Sigmoid colon (tissue), 4 donors: Measurements from ENCODE around the gene DYRK1A.

Experiments
- EP300 ChIP-seq, 4 donors: sonication (generic); formaldehyde crosslinking; IDR thresholded peaks; one replicate each; pipeline ENCODE4 v1.6.1; 2017; ENCODE audit warnings: antibody characterized with exemption in 4 of 4
- POLR2A ChIP-seq, 2 donors: fragments of 450-650 bp; IDR thresholded peaks; one replicate each; pipeline ENCODE4 v1.6.1; 2016; ENCODE audit warnings: antibody characterized with exemption in 2 of 2, mild to moderate bottlenecking in 2 of 2, moderate library complexity in 2 of 2

DNA sequence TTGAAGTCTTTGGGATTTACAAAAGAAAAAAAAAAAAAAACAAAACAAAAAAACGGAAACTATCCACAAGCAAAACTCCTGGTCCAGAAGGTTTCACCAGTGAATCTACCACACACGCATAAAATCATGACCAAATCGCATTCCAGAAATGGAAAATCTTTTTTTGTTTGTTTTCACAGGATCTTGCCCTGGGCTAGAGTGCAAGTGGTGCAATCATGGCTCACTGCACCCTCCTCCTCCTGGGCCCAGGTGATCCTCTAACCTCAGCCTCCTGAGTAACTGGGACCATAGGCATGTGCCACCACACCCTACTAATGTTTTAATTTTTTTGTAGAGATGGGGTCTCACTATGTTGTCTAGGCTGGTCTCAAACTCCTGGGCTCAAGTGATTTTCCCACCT lies 100.5 kb downstream of the DYRK1A start:
- TF ChIP-seq POLR2A (IDR thresholded peaks at IDR 0.05) = no peak
- no peak for TF ChIP-seq EP300 (IDR thresholded peaks at IDR 0.05)
